RPMI8226 (cell line): ENCODE data around the gene NAA35.
A peak's percentile ranks its signal among the peaks of the same experiment; 100 is the strongest.
"Not testable (repeated sequence)": the region's sequence is repeated elsewhere in the genome, so short reads cannot be mapped to it uniquely, and the experiment has no call there.

ENCODE experiments used
- DNase-seq: peaks from one replicate; pipeline ENCODE4 v3.0.0-alpha.2; 2015

Gene NAA35

GRCh38 chr9:85940832-85941621 lies at the start of gene NAA35:
TSS of gene NAA35 (plus strand) at chr9:85941146. CDS start at chr9:85942160, 1,014 bp downstream.
- peak; percentile 98 for DNase-seq

GRCh38 chr9:85892401-85892800 lies 48.5 kb upstream of the NAA35 start:
- DNase-seq, result no peak

GRCh38 chr9:85895685-85896084 lies 45.3 kb upstream of the NAA35 start:
- DNase-seq, result no peak

- DNase-seq, result no peak
These were observed 43.1 kb upstream of the NAA35 start for GRCh38 chr9:85897848-85898247.

- no peak for DNase-seq
These were observed 42.6 kb upstream of the NAA35 start for GRCh38 chr9:85898332-85898731.

- DNase-seq, result no peak
These were observed 41.6 kb upstream of the NAA35 start for GRCh38 chr9:85899388-85899787.

- peak; percentile 26 for DNase-seq
These were observed 40.3 kb upstream of the NAA35 start for GRCh38 chr9:85900504-85901201.

- DNase-seq, result no peak
These were observed 36.0 kb upstream of the NAA35 start for GRCh38 chr9:85904975-85905374.

- no peak for DNase-seq
These were observed 35.0 kb upstream of the NAA35 start for GRCh38 chr9:85905957-85906356.

GRCh38 chr9:85909390-85909789 lies 31.6 kb upstream of the NAA35 start:
- no peak for DNase-seq

- DNase-seq, result no peak
These were observed 26.8 kb upstream of the NAA35 start for GRCh38 chr9:85914108-85914507.

GRCh38 chr9:85917756-85918155 lies 23.2 kb upstream of the NAA35 start:
- DNase-seq, result no peak

- DNase-seq, result no peak
These were observed 15.5 kb upstream of the NAA35 start for GRCh38 chr9:85925493-85925892.

GRCh38 chr9:85927076-85927475 lies 13.9 kb upstream of the NAA35 start:
- no peak for DNase-seq

GRCh38 chr9:85931495-85931894 lies 9.5 kb upstream of the NAA35 start:
- DNase-seq, result no peak

- DNase-seq, result not testable (repeated sequence)
These were observed 5.0 kb upstream of the NAA35 start for GRCh38 chr9:85935950-85936349.

GRCh38 chr9:85940275-85940831 lies 593 bp upstream of the NAA35 start:
- DNase-seq, result no peak

- no peak for DNase-seq
These were observed 635 bp downstream of the NAA35 start for GRCh38 chr9:85941622-85941940.

- DNase-seq, result no peak
These were observed 1.3 kb downstream of the NAA35 start for GRCh38 chr9:85941966-85942912.

- no peak for DNase-seq
These were observed 2.2 kb downstream of the NAA35 start for GRCh38 chr9:85942913-85943709.

- DNase-seq, result no peak
These were observed 2.9 kb downstream of the NAA35 start for GRCh38 chr9:85943757-85944430.

- no peak for DNase-seq
These were observed 3.7 kb downstream of the NAA35 start for GRCh38 chr9:85944672-85945071.
